Stimulated activated naive CD4-positive, alpha-beta T cell (primary cell): ENCODE measurements around the gene TBK1.

ENCODE experiments used
- DNase-seq, 6 experiments: peaks; one replicate each; lab custom pipeline; 2025; lab: John Stamatoyannopoulos, UW

TBK1 gene

GRCh38 chr12:64451687-64452558 lies at the start of gene TBK1:
Gene TBK1, plus strand, starts transcription at chr12:64452120. Its CDS starts 3,751 bp downstream, at chr12:64455871.
- DNase-seq: peak; percentile 18 to 54 (median 36)

GRCh38 chr12:64402181-64402580 lies 49.7 kb upstream of the TBK1 start:
- no peak for DNase-seq

GRCh38 chr12:64403707-64404469 lies 48.0 kb upstream of the TBK1 start, which contains the start of gene XPOT:
Gene XPOT, plus strand, starts transcription at chr12:64404392. Its CDS starts 5,644 bp downstream, at chr12:64410036.
- DNase-seq: peak; percentile 79 to 90 (median 87)

GRCh38 chr12:64404470-64405256 lies 47.3 kb upstream of the TBK1 start:
- peak in 3 of 6 experiments; percentile 21 to 38 (median 35) for DNase-seq

- DNase-seq: no peak
Measured at GRCh38 chr12:64407342-64408223, 44.3 kb upstream of the TBK1 start.

GRCh38 chr12:64411427-64411826 lies 40.5 kb upstream of the TBK1 start:
- no peak for DNase-seq

GRCh38 chr12:64412459-64412858 lies 39.5 kb upstream of the TBK1 start:
- DNase-seq: no peak

- no peak for DNase-seq
Measured at GRCh38 chr12:64413884-64414283, 38.0 kb upstream of the TBK1 start.

- no peak for DNase-seq
Measured at GRCh38 chr12:64418209-64418608, 33.7 kb upstream of the TBK1 start.

- no peak for DNase-seq
Measured at GRCh38 chr12:64419696-64420095, 32.2 kb upstream of the TBK1 start.

- DNase-seq: no peak
Measured at GRCh38 chr12:64427988-64428387, 23.9 kb upstream of the TBK1 start.

GRCh38 chr12:64428956-64429355 lies 23.0 kb upstream of the TBK1 start:
- DNase-seq: no peak

GRCh38 chr12:64430886-64431285 lies 21.0 kb upstream of the TBK1 start:
- no peak for DNase-seq

- DNase-seq: no peak
Measured at GRCh38 chr12:64431791-64432190, 20.1 kb upstream of the TBK1 start.

GRCh38 chr12:64433915-64434314 lies 18.0 kb upstream of the TBK1 start:
- no peak for DNase-seq

GRCh38 chr12:64440100-64440499 lies 11.8 kb upstream of the TBK1 start:
- DNase-seq: no peak

GRCh38 chr12:64445490-64445889 lies 6.4 kb upstream of the TBK1 start:
- no peak for DNase-seq

GRCh38 chr12:64446295-64446694 lies 5.6 kb upstream of the TBK1 start:
- no peak for DNase-seq

GRCh38 chr12:64450057-64450640 lies 1.8 kb upstream of the TBK1 start:
- DNase-seq: no peak

GRCh38 chr12:64450711-64451486 lies 1.0 kb upstream of the TBK1 start:
- DNase-seq: peak in 1 of 6 experiments; percentile 4
